Ovary (tissue), 9 donors: Measurements from ENCODE around the gene C21orf58. TPM values are rescaled to one million over a fixed set of nuclear protein-coding genes. Genes with fewer than 3 reads are reported as not detected.

Experiments
- DNase-seq, 5 donors: peaks; one replicate each; pipeline ENCODE4 v3.0.0-alpha.2; 2019 to 2020
- H3K27ac ChIP-seq, 2 donors: fragments of 200-600 bp; one replicate each; pipeline versions ENCODE4 v1.5.1 to v1.8.0; 2019 to 2022
- H3K27me3 ChIP-seq: fragments of 200-600 bp; one replicate; pipeline ENCODE4 v1.8.0; 2022
- H3K36me3 ChIP-seq: fragments of 200-600 bp; sonication (generic); one replicate; pipeline ENCODE4 v1.5.1; 2019
- H3K4me1 ChIP-seq: one replicate; pipeline ENCODE4 v1.8.1; 2013; ENCODE audit warnings: mild to moderate bottlenecking, moderate library complexity; ENCODE audit not compliant: insufficient read depth
- H3K4me3 ChIP-seq: fragments of 200-600 bp; sonication (generic); one replicate; pipeline ENCODE4 v1.5.1; 2017
- H3K9me3 ChIP-seq, 2 donors: fragments of 200-600 bp in 1 of 2; sonication (generic) in 1 of 2; one replicate each; pipeline versions ENCODE4 v1.5.1 to v1.8.1; 2013 to 2019; ENCODE audit warnings: mild to moderate bottlenecking in 1 of 2, moderate library complexity in 1 of 2
- EP300 ChIP-seq: sonication (generic); formaldehyde crosslinking; IDR thresholded peaks from one replicate; pipeline ENCODE4 v1.6.1; 2017; ENCODE audit warnings: antibody characterized with exemption
- POLR2A ChIP-seq: fragments of 450-650 bp; IDR thresholded peaks from one replicate; pipeline ENCODE4 v1.6.1; 2017; ENCODE audit warnings: antibody characterized with exemption, mild to moderate bottlenecking, moderate library complexity
- WGBS, 3 donors: extraction: QIAGEN DNeasy Blood & Tissue Kit in 1 of 3; methylation state at CpG; one replicate each; pipeline versions ENCODE4 v1.1.5 to v1.1.7; 2013 to 2017; 5-methylcytosine and 5-hydroxymethylcytosine counted together
- intact Hi-C, 4 donors: fragments of 100-400 bp; cut with DNase I; formaldehyde crosslinking; loops; one replicate each; pipeline versions ENCODE4 v1.11.0 to v1.15.1; 2022 to 2023
- polyA plus RNA-seq, 2 donors: library from polyadenylated mRNA; stranded (reverse); fragments of 200-250 nt in 1 of 2; fragments of 350-450 nt in 1 of 2; fragmentation: Illumina TruSeq in 1 of 2; extraction: RNeasy Lipid Tissue Mini Kit (QIAGEN cat#74804) in 1 of 2; gene quantifications; one replicate each; pipeline ENCODE4 v1.2.3, GENCODE V29; 2013 to 2014
- total RNA-seq, 7 donors: library from RNA; depleted of rRNA in 2 of 7; stranded (reverse); fragments of >200 nt in 2 of 7; fragmentation: NEBNext Ultra II Directional in 3 of 7; extraction: Animal tissue kit (Norgen Biotek cat#: 25700) in 3 of 7; gene quantifications; one replicate each; pipeline versions ENCODE4 v1.1.0 to v1.2.4, GENCODE V29; 2016 to 2023
- TF ChIP-seq, protein P1 (sequence below), 3 donors: fragments of 450-650 bp in 2 of 3; fragments of 200-600 bp in 1 of 3; IDR thresholded peaks; one replicate each; pipeline versions ENCODE4 v1.5.1 to v1.8.0; 2016 to 2022; ENCODE audit warnings: antibody characterized with exemption in 3 of 3, mild to moderate bottlenecking in 1 of 3
- donor health status: DM: no; HTN: no; CAD: no; lungs with moderate emphysema.
- donor health status: DM: no; HTN: no; CAD: no.
- donor health status: Bipolar disorder and iron deficiency.
- donor health status: DM: yes; HTN: yes; CAD: no.
- donor health status: DM: no; HTN: no; CAD: no.
- donor health status: DM: yes; HTN: yes; CAD: no.

The C21orf58 gene
- total and polyA plus RNA-seq, 9 donors, result 0.63 to 26.8 (median 2.3) TPM

DNA sequence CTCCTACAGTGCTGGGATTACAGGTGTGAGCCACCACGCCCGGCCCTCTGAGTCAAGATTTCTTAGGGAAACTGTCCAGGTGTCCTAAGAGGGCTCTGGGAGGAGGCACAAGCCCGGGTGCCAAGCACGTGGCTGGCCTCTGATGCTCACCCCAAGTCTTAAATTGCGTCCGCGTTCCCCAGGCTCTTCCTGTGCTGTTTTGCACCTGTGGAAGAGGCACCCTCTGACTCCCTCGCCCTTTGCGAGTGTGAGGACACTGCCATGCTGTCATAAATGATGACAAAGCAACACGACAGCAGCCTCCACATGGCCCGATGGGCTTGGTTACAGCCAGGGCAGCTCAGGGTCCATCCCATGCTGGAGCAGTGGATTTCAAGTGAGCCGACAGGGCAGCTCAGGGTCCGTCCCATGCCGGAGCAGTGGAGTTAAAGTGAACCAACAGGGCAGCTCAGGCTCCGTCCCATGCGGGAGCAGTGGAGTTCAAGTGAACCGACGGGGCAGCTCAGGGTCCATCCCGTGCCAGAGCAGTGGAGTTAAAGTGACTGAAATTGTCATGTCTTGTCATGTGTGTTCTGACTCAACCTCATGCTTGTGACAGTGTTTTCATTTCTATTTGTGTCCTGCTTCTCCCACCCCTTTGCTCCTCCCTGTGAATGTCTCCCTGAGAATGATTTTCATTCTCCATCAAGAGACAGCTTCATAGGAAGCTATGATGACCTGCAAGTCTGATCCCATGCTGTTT lies 34.2 kb upstream of the C21orf58 start:
- Histone ChIP-seq H3K27me3 (no peaks in the 10 kb centered on the region), H3K9me3 (no peaks in the 10 kb centered on the region), H3K36me3 (no peaks in the 10 kb centered on the region), H3K27ac (no peak overlapping the region), H3K4me3 (no peak overlapping the region), H3K4me1 (peaks cover 7% of the 10 kb centered on the region)
- DNase-seq, result no peak
- intact Hi-C loops, result loop anchor here in 1 of 4 donors (10.0 kb wide), 1 partner anchor 57 kb away; no protein-coding TSS in a partner anchor
- 88 to 93% (median 89%) methylated on average over 19 of the region's 19 CpGs for WGBS, 3 donors
- TF ChIP-seq, protein P1, sequence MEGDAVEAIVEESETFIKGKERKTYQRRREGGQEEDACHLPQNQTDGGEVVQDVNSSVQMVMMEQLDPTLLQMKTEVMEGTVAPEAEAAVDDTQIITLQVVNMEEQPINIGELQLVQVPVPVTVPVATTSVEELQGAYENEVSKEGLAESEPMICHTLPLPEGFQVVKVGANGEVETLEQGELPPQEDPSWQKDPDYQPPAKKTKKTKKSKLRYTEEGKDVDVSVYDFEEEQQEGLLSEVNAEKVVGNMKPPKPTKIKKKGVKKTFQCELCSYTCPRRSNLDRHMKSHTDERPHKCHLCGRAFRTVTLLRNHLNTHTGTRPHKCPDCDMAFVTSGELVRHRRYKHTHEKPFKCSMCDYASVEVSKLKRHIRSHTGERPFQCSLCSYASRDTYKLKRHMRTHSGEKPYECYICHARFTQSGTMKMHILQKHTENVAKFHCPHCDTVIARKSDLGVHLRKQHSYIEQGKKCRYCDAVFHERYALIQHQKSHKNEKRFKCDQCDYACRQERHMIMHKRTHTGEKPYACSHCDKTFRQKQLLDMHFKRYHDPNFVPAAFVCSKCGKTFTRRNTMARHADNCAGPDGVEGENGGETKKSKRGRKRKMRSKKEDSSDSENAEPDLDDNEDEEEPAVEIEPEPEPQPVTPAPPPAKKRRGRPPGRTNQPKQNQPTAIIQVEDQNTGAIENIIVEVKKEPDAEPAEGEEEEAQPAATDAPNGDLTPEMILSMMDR (IDR thresholded peaks at IDR 0.05), result no peak
- TF ChIP-seq EP300 (no peak), POLR2A (no peak)

DNA sequence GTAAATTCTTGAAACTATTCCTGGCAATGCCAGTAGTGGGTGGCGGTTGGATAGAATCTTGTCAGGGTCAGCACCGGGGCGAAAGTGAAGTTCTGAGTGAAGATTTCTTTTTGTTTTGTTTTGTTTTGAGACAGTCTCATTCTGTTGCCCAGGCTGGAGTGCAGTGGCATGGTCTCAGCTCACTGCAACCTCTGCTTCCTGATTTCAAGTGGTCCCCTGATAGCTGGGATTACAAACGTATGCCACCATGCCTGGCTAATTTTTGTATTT lies 33.6 kb upstream of the C21orf58 start:
- peaks cover 5% of the 10 kb centered on the region for H3K4me1 ChIP-seq
- H3K9me3 ChIP-seq, result no peaks in the 10 kb centered on the region
- H3K27me3 ChIP-seq, result no peaks in the 10 kb centered on the region
- TF ChIP-seq, protein P1 (IDR thresholded peaks at IDR 0.05), result no peak
- no peak overlapping the region for H3K27ac ChIP-seq
- H3K4me3 ChIP-seq, result no peak overlapping the region
- H3K36me3 ChIP-seq, result no peaks in the 10 kb centered on the region
- intact Hi-C loops, result loop anchor here in 1 of 4 donors (10.0 kb wide), 1 partner anchor 58 kb away; no protein-coding TSS in a partner anchor
- no peak for DNase-seq
- 81 to 86% (median 86%) methylated on average over 4 of the region's 4 CpGs for WGBS, 3 donors

DNA sequence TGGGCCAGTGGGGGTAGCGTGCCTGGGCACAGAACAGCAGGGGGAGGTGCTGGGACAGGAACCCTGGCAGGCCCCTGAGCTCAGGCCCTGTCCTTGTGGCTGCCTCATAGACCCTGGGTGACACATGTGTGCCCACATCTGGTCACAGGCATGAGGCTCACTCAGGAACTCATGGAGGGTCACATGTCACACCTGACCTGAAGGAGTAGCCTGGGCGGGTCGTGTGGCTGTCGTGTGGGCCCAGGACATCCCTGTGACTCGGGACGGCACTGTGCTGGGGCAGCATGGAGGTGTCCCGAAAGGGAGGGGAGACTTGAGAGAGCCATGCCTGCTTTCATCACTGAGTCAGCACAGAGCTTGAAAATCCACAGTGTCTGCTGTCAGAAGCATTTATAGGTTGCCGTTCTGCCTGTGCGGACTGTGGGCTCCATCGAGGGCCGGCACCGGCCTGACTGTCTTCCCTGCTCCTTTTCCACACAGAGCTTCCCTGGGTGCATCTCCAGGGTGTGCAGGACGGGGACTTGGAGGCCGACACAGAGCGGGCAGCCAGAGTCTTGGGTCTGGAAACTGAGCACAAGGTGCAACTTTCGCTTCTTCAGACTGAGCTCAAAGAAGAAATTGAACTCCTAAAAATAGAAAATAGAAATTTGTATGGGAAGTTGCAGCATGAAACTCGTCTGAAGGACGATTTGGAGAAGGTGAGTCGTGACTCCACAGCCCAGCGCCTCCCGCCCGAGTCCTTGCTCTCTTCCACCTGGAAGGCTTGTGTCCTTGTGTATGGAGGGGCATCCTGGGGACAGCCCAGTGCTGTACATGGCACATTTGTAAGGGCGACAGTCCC lies 33.0 kb upstream of the C21orf58 start:
- Histone ChIP-seq H3K27me3 (no peaks in the 10 kb centered on the region), H3K9me3 (no peaks in the 10 kb centered on the region), H3K27ac (no peak overlapping the region), H3K36me3 (no peaks in the 10 kb centered on the region), H3K4me1 (no peaks in the 10 kb centered on the region), H3K4me3 (no peak overlapping the region)
- TF ChIP-seq, protein P1 (IDR thresholded peaks at IDR 0.05), result no peak
- TF ChIP-seq POLR2A (no peak), EP300 (no peak)
- intact Hi-C loops, result loop anchor here in 1 of 4 donors (10.0 kb wide), 1 partner anchor 58 kb away; no protein-coding TSS in a partner anchor
- no peak for DNase-seq
- WGBS, 3 donors, result 87 to 90% (median 87%) methylated on average over 23 of the region's 23 CpGs

DNA sequence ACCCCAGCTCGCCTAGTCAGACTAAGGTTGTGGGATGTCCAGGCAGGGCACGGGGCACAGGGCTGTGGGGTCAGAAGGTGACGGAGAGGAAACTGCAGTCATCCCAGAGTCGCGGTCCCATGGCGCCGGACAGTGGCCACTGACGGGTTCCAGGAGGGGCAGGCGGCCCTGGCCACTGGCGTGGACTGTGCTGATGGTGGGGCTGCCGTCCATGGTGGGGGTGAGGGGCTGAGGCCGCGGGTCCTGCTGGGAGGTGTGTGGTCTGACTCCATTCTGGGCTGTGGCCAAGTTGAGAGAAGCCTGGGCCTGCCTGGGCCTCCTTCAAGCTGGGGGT lies 32.3 kb upstream of the C21orf58 start:
- H3K36me3 ChIP-seq, result no peaks in the 10 kb centered on the region

More for the DNA sequence above, 32.3 kb upstream of the C21orf58 start:
- TF ChIP-seq EP300 (no peak), POLR2A (no peak)
- TF ChIP-seq, protein P1 (IDR thresholded peaks at IDR 0.05), result no peak
- no peak for DNase-seq
- WGBS, 3 donors, result 86 to 91% (median 88%) methylated on average over 13 of the region's 13 CpGs
- Histone ChIP-seq H3K4me3 (no peak overlapping the region), H3K9me3 (no peaks in the 10 kb centered on the region), H3K27me3 (no peaks in the 10 kb centered on the region), H3K27ac (no peak overlapping the region), H3K4me1 (no peaks in the 10 kb centered on the region)
- intact Hi-C loops, result loop anchor here in 1 of 4 donors (10.0 kb wide), 1 partner anchor 59 kb away; no protein-coding TSS in a partner anchor
